Fibroblast of mammary gland (primary cell): ENCODE measurements around the gene SYPL1.

Experiments
- DNase-seq: peaks from one replicate; pipeline ENCODE4 v3.0.0-alpha.2; 2010; ENCODE audit warnings: low read depth
- H3K4me3 ChIP-seq: 2 replicates; pipeline ENCODE4 v1.5.1; 2011; ENCODE audit warnings: low read depth, mild to moderate bottlenecking, low read length, moderate library complexity; ENCODE audit not compliant: control insufficient read depth
- CTCF ChIP-seq: conservative IDR thresholded peaks from 2 replicates; pipeline ENCODE4 v1.5.1; 2011; ENCODE audit warnings: low read depth, low read length, inconsistent platforms; ENCODE audit not compliant: control insufficient read depth, insufficient read depth

SYPL1 gene

GRCh38 chr7:106104721-106105260, 7.3 kb downstream of the SYPL1 start:
- no peak overlapping the region for H3K4me3 ChIP-seq
- no peak for DNase-seq
- no peak for TF ChIP-seq CTCF

GRCh38 chr7:106102387-106102966, 9.6 kb downstream of the SYPL1 start:
- DNase-seq, result no peak
- no peak overlapping the region for H3K4me3 ChIP-seq
- TF ChIP-seq CTCF, result no peak

DNA sequence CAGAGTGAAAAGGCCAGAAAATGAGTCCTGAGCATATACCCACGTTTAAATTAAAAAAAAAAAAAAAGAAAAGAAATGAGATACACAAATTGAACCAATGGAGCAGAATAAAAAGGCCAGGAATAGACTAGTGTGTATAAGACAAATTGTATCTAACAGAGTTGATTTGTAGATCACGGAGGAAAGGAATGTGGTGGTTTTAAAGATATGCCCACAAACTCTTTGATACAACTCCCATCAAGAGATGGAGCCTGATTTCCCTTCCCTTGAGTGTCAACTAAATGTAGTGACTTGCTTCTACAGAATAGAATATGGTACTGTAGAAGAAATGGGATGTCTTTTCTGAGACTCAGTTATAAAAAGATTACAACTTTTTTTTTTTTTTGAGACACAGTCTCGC, 10.4 kb downstream of the SYPL1 start:
- no peak for TF ChIP-seq CTCF
- no peak for DNase-seq
- no peak overlapping the region for H3K4me3 ChIP-seq

DNA sequence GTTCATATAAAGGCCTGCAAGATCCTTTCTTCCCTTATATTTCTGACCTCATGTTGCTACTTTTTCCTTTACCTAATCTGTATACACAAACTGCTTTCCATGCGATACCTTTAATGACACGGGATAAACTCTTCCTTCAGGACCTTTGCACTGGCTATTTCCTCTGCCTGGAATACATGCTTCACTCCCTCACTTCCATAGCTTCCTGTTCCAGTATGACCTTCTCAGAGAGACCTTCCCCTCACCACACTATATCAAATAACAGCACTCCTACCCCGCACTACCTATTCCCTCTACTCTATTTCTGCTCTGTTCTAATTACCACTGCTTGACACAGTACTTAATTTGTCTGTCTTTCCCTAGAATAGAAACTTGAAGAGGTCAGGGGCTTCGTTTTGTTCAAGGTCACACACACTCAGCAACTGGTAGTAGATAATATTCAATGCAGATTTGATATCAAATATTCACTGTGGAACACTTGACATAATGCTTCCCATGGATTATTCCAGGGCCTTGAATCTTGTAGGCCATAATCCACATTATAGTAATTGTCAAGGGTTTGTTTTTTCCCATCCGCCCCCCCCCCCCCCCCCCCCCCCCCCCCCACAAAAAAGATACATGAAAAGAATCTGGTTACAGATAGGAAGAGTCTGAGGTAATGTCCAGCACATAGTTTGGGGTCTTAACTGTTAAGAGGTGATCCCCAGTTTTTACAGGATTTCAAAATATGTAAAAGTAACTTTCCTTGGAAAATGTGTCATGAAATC, 11.1 kb downstream of the SYPL1 start:
- DNase-seq, result no peak
- H3K4me3 ChIP-seq, result no peak overlapping the region
- TF ChIP-seq CTCF, result no peak

DNA sequence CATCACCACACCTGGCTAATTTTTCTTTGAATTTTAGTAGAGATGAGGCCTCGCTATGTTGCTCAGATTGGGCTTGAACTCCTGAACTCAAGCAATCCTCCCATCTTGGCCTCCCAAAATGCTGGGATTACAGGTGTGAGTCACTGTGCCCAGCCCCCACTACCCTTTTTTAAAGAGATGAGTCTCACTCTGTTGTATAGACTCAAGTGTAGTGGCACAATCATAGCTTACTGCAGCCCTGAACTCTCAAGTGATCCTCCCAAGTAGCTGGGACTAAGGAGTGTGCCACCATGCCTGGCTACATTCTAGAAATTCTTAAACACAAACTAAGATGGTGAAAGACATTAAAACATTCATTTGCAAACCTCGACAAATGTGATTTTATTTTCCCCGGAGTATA, 12.6 kb downstream of the SYPL1 start:
- TF ChIP-seq CTCF, result no peak
- H3K4me3 ChIP-seq, result no peak overlapping the region
- DNase-seq, result no peak

DNA sequence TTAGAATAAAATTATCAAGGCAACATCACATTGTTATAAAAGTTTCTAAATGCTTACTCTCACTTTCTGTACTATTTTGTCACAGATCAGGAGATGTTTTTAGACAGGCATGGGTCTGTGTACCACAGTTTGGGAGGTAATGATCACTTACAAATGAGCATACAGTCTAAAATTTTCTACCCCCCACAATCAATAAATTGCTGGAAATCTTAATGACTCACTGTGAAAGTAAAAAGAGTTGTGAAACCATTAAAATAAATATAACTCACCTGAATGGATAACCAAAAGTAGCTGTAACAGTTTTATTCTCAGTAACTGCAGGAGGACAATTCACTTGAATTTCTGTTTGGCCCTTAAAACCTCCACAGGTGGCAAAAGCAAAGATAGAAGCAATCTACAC, 13.2 kb downstream of the SYPL1 start:
- no peak for DNase-seq
- H3K4me3 ChIP-seq, result no peak overlapping the region
- no peak for TF ChIP-seq CTCF
